Upper lobe of left lung (tissue), 4 donors: ENCODE data around the gene CNR2.
A peak's percentile ranks its signal among the peaks of the same experiment; 100 is the strongest.

Source experiments
- POLR2AphosphoS5 ChIP-seq, 2 donors: sonication (generic); formaldehyde crosslinking; IDR thresholded peaks; one replicate each; pipeline ENCODE4 v1.5.1; 2017; ENCODE audit warnings: antibody characterized with exemption in 2 of 2
- TF ChIP-seq, protein P1 (sequence below), 6 experiments: fragments of 450-650 bp in 4 of 6; fragments of 200-600 bp in 2 of 6; sonication (generic) in 2 of 6; IDR thresholded peaks; one replicate each; pipeline ENCODE4 v1.5.1; 2016 to 2019; ENCODE audit warnings: antibody characterized with exemption in 6 of 6

DNA sequence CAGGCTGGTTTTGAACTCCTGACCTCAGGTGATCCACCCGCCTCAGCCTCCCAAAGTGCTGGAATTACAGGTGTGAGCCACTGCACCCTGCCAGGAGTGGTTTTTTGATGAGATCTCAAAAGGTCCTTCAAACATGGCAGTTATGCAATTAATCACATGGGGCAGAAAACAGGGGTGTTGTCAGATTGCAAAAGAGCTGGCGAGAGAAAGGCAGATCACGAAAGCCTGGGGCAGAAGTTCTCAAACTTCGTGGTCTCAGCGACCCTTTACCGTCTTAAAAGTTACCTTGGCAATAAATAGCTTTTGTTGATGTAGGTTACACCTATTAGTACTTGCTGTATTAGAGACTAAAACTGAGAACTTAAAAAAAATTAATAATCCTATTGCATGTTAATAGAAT, 16.1 kb downstream of the CNR2 start:
- TF ChIP-seq, protein P1, sequence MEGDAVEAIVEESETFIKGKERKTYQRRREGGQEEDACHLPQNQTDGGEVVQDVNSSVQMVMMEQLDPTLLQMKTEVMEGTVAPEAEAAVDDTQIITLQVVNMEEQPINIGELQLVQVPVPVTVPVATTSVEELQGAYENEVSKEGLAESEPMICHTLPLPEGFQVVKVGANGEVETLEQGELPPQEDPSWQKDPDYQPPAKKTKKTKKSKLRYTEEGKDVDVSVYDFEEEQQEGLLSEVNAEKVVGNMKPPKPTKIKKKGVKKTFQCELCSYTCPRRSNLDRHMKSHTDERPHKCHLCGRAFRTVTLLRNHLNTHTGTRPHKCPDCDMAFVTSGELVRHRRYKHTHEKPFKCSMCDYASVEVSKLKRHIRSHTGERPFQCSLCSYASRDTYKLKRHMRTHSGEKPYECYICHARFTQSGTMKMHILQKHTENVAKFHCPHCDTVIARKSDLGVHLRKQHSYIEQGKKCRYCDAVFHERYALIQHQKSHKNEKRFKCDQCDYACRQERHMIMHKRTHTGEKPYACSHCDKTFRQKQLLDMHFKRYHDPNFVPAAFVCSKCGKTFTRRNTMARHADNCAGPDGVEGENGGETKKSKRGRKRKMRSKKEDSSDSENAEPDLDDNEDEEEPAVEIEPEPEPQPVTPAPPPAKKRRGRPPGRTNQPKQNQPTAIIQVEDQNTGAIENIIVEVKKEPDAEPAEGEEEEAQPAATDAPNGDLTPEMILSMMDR (IDR thresholded peaks at IDR 0.05): no peak
- TF ChIP-seq POLR2AphosphoS5 (IDR thresholded peaks at IDR 0.05): peak; percentile 30 to 64
